Spinal cord (tissue), 10 donors: ENCODE results near the gene FAM120B. TPM values are rescaled to one million over a fixed set of nuclear protein-coding genes. Genes with fewer than 3 reads are reported as not detected.
A peak's percentile ranks its signal among the peaks of the same experiment; 100 is the strongest.

Source experiments
- DNase-seq, 6 donors: peaks; one replicate each; pipeline versions ENCODE4 v3.0.0 to v3.0.0-alpha.2; 2013 to 2015; ENCODE audit warnings: low spot score in 6 of 6, low read depth in 4 of 6
- H3K27ac ChIP-seq: one replicate; pipeline ENCODE4 v1.5.1; 2013; ENCODE audit warnings: low read depth, low read length, control low read depth
- H3K27me3 ChIP-seq: one replicate; pipeline ENCODE4 v1.6.1; 2013; ENCODE audit warnings: low read length; ENCODE audit not compliant: control insufficient read depth, insufficient read depth
- H3K36me3 ChIP-seq: one replicate; pipeline ENCODE4 v1.6.1; 2013; ENCODE audit warnings: low read length; ENCODE audit not compliant: control insufficient read depth, insufficient read depth
- H3K4me1 ChIP-seq: one replicate; pipeline ENCODE4 v1.6.1; 2013; ENCODE audit warnings: low read length; ENCODE audit not compliant: control insufficient read depth, insufficient read depth
- H3K4me3 ChIP-seq: one replicate; pipeline ENCODE4 v1.5.1; 2013; ENCODE audit warnings: low read depth, low read length, control low read depth
- H3K9me3 ChIP-seq: one replicate; pipeline ENCODE4 v1.6.1; 2013; ENCODE audit warnings: low read length; ENCODE audit not compliant: control insufficient read depth, insufficient read depth
- WGBS: methylation state at CpG from one replicate; pipeline ENCODE4 v1.1.5; 2013; ENCODE audit warnings: missing lambda C conversion rate; ENCODE audit not compliant: insufficient coverage; 5-methylcytosine and 5-hydroxymethylcytosine counted together
- polyA plus RNA-seq, 2 donors: library from polyadenylated mRNA; unstranded; fragments of 120-200 nt; gene quantifications; one replicate each; pipeline ENCODE4 v1.2.1, GENCODE V29; 2013; ENCODE audit not compliant: insufficient read length in 2 of 2
- total RNA-seq, 2 donors: library from RNA; depleted of rRNA in 1 of 2; stranded (reverse); fragments of 120-200 nt in 1 of 2; fragments of >200 nt in 1 of 2; gene quantifications; one replicate each; pipeline versions ENCODE4 v1.2.3 to v1.2.4, GENCODE V29; 2013 to 2014
- donor health status: healthy.

Gene FAM120B
- total and polyA plus RNA-seq, 4 donors, result 29.0 to 40.2 (median 36.6) TPM

DNA sequence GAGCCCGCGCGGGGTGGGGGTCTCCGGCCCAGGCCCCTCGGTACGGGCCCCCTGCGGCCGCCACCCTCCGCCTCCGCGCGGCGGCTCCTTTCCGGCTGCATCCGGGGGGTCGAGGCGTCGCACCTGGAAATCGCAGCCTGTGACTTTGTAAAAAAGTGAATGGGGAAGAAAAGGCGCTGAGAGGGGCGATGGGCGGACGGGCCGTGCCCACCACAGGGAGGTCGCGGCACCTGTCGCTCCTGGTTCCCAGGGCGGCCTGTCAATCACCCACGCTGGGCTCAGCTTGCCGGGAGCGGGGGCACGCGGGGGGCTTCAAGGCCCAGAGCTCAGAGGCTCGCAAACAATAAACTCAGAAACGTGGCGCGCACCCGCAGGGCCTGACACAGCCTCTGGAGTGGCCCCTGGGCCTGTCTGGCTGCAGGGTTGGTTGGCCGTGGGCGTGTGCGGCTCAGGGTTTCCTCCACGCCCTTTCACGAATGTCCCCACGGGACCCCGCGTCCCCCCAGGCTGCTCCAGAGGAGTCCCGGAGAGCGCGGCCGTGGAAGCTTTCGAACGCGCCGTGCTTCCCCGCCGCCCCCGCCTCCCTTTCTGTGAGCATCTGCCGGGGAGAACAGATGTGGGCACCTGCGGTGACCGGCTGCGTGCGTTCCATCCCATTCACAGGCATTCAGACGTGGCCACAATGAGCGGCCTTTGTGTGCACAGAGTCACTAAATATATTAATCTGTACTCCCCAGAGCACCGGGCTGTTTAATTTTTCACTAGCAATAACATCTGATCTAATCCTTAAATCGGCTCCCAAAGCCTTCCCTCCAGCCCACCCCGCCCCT, 9.6 kb upstream of the FAM120B start:
- peak in 2 of 6 donors; percentile 54 to 77 for DNase-seq
- Histone ChIP-seq H3K36me3 (no peaks in the 10 kb centered on the region), H3K4me1 (peaks cover 57% of the 10 kb centered on the region), H3K27ac (peak overlapping the region; percentile 47), H3K9me3 (peaks cover 3% of the 10 kb centered on the region), H3K27me3 (peaks cover 39% of the 10 kb centered on the region), H3K4me3 (peak overlapping the region; percentile 29)
- WGBS, result 3% methylated on average over 65 of the region's 67 CpGs

DNA sequence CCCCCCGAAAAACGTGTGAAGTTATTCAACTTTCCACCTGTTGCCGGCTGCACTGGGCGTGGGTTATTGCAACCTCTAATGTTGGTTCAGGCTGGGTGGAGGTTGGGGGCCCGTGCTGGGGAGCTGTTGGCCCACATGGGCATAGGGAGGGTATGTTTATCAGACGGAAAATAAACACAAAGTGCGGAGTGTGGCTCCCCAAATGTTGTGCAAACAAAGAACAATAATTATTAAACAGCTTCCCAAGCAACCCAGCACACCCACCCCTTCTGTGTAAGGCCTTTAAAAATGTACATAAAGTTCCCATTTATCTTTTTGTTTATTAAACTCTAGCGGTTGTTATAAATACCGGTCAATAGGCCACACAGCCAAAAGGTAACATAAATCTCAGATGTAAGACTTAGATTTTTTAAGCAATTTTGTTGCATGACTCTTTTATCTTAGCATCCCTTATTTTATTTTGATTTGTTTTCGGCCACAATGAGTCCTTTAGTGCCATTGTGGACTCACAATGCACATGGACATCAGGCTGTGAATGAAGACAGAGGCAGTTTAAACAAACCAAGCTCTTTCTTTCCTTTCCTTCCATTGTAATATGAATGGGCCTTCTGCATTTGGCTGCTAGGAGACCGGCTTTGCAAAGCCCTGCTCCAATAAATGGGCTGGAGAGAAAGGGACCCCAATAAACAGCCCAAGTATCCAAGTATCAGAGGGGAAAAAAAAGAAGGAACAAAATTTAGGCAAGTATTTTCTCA, 8.8 kb upstream of the FAM120B start:
- Histone ChIP-seq H3K36me3 (no peaks in the 10 kb centered on the region), H3K4me3 (no peak overlapping the region), H3K27ac (no peak overlapping the region), H3K4me1 (peaks cover 49% of the 10 kb centered on the region), H3K9me3 (peaks cover 3% of the 10 kb centered on the region), H3K27me3 (peaks cover 32% of the 10 kb centered on the region)
- 20% methylated on average over 1 of the region's 11 CpGs for WGBS
- DNase-seq, result peak in 2 of 6 donors; percentile 56 to 67

DNA sequence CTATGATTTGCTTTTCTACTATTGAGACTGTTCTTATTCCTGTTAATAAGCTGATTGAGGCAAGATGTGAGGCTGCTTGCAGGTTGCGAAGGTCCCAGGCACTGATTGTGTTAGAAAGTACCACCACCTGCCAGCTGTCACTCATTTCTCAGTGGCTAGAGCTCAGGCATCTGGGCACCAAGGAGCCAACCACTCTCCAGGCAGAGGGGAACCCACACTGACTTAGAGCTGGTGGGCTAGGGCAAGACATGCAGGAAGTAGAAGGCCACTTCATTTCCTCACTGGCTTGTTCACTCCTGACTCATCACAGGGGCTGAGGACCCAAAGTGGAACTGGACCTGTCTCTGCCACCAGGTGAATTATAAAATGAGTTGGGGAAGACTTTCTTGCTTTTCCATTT, 7.9 kb upstream of the FAM120B start:
- DNase-seq, result no peak
- Histone ChIP-seq H3K27ac (no peak overlapping the region), H3K4me3 (no peak overlapping the region), H3K4me1 (peaks cover 43% of the 10 kb centered on the region), H3K9me3 (peaks cover 3% of the 10 kb centered on the region), H3K36me3 (no peaks in the 10 kb centered on the region), H3K27me3 (peaks cover 26% of the 10 kb centered on the region)
- 100% methylated on average over 1 of the region's 1 CpG for WGBS

DNA sequence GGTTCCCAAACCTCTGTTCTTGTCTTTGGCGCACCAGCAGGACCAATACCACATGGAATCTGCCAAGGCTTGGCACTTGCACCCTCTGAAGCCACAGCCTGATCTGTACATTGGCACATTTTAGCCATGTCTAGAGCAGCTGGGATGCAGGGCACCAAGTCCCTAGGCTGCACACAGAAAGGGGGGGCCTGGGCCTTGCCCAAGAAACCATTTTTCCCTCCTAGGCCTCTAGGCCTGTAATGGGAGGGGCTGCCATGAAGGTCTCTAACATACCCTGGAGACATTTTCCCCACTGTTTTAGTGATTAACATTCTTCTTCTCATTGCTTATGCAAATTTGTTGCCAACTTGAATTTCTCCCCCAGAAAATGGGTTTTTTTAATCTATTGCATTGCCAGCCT, 5.4 kb upstream of the FAM120B start:
- Histone ChIP-seq H3K36me3 (no peaks in the 10 kb centered on the region), H3K27ac (no peak overlapping the region), H3K9me3 (peaks cover 3% of the 10 kb centered on the region), H3K27me3 (peaks cover 8% of the 10 kb centered on the region), H3K4me1 (peaks cover 26% of the 10 kb centered on the region), H3K4me3 (no peak overlapping the region)
- no peak for DNase-seq
- WGBS, result 86% methylated on average over 1 of the region's 1 CpG

DNA sequence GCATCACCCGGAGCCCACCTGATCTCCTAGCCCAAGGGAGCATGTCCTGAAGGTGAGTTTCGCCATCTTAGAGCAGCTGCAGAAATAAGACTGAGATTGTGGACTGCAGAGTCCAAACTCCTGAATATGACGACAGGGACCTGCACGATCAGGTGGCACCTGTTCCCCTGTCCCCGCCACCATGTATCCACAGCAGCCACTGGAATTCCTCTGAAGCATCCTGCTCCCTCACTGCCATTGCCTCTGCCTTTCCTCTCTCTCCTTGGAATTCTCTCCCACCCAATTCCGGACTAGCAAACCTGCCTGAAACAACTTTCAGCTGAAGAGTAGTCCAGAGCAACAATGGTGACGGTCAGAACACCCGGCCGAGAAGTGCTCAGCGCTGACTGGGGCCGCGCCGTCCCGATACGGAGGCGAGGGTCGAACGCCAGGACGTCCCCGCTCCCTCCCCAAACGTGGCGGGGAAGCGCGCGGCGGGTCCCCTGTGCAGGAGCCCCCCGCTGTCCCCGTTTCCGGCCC, 694 bp upstream of the FAM120B start:
- peaks cover 3% of the 10 kb centered on the region for H3K9me3 ChIP-seq
- H3K4me3 ChIP-seq, result peak overlapping the region; percentile 95
- H3K27ac ChIP-seq, result peak overlapping the region; percentile 61
- DNase-seq, result no peak
- H3K36me3 ChIP-seq, result no peaks in the 10 kb centered on the region
- WGBS, result 12% methylated on average over 29 of the region's 29 CpGs
- H3K4me1 ChIP-seq, result peaks cover 18% of the 10 kb centered on the region
- H3K27me3 ChIP-seq, result no peaks in the 10 kb centered on the region

DNA sequence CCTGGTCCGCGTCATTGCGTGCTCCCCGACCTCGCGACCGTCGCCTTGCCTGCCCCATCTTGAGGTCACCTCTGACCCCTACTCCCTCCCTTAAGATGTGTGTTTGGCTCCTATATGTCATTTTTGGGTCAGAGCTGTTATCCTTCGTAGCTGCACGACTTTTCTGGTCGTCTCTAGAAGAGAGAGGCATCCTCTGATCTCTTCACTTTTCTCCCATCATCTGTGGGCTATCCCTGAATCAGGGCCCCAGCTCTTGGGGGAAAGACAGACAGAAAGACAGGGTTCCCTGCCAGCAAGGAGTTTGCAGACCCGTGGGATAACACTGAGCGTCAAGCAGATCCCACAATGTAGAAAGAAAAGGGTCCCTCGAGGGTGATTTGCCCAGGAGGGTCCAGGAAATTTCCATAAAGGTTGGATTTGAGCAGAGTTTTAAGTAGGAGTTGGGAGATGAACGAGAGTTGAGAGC, 555 bp downstream of the FAM120B start:
- Histone ChIP-seq H3K27me3 (no peaks in the 10 kb centered on the region), H3K9me3 (no peaks in the 10 kb centered on the region), H3K4me1 (peaks cover 18% of the 10 kb centered on the region), H3K4me3 (peak overlapping the region; percentile 95), H3K27ac (peak overlapping the region; percentile 82), H3K36me3 (no peaks in the 10 kb centered on the region)
- WGBS, result 15% methylated on average over 14 of the region's 15 CpGs
- DNase-seq, result no peak

DNA sequence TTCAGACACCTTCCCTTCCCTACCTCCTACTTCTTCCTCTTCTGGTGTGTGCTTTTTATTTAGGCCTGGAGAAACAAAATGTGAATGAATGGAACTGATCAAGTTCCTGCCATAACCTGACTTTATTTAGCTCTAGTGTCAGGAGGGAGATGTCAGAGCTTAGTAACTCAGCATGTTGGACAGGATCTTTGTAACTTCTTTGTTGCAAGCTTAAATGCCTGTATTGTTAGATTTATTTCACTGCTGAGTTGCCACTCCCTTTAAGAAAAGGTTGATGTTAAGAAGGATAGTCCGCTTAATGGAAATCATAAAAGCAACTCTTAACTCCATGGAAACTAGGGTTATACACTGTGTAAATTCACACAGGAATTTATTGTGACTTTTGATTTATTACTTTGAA, 2.2 kb downstream of the FAM120B start:
- Histone ChIP-seq H3K36me3 (no peaks in the 10 kb centered on the region), H3K27ac (no peak overlapping the region), H3K4me1 (peaks cover 18% of the 10 kb centered on the region), H3K9me3 (no peaks in the 10 kb centered on the region), H3K27me3 (no peaks in the 10 kb centered on the region), H3K4me3 (no peak overlapping the region)
- DNase-seq, result no peak
- WGBS, result no CpG with 5 or more reads among the region's 1 CpG

DNA sequence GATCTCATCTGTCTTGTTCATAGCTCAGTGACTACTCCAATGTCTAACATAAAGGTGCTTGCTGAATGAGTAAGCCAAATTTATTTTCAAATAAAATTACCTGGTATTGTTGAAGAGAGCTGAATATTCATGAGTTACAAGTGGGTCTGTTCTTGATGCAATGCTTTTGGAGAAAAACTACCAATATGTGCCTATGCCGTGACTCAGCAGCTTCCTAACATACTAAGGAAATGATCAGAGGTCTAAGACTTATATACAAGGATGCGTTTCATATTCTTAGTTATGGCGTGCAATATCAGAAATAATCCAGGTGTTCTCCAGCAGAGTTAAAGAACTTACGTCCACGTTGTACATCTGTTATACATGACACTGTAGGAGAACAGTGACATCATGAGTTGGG, 5.1 kb downstream of the FAM120B start:
- DNase-seq, result no peak
- peaks cover 12% of the 10 kb centered on the region for H3K4me1 ChIP-seq
- H3K36me3 ChIP-seq, result no peaks in the 10 kb centered on the region
- no peak overlapping the region for H3K4me3 ChIP-seq
- WGBS, result 100% methylated on average over 2 of the region's 5 CpGs
- no peaks in the 10 kb centered on the region for H3K27me3 ChIP-seq
- no peak overlapping the region for H3K27ac ChIP-seq
- no peaks in the 10 kb centered on the region for H3K9me3 ChIP-seq

DNA sequence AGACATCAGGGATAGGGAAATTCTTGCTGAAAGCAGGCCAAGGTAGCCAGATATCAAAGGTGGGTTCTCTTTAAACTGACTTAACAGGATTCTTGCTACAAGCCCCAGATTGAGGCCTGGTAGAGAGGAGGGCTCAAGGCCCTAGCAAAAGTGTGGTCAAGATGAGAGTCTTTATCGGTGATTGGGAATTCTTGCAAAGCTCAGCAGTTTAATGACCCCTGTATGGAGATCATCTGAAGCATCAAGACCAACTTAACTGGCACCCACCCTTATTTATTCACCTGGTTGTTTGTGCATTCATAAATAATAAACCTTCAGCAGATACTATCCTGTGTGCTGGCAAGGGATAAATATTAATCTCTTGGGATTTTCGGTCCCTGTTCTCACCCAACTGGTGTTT, 6.3 kb downstream of the FAM120B start:
- Histone ChIP-seq H3K27me3 (no peaks in the 10 kb centered on the region), H3K4me1 (peaks cover 4% of the 10 kb centered on the region), H3K9me3 (no peaks in the 10 kb centered on the region), H3K27ac (no peak overlapping the region), H3K4me3 (no peak overlapping the region), H3K36me3 (peaks cover 1% of the 10 kb centered on the region)
- no peak for DNase-seq
- WGBS, result 100% methylated on average over 1 of the region's 2 CpGs
